Activated CD8-positive, alpha-beta memory T cell treated with anti-CD3 and anti-CD28 coated beads, Interleukin-2, amount 50 U/mL, for 48 hours (primary cell): ENCODE data around the gene SPIRE1.
"Not testable (repeated sequence)": the region's sequence is repeated elsewhere in the genome, so short reads cannot be mapped to it uniquely, and the experiment has no call there.

Experiments
- DNase-seq: peaks from one replicate; pipeline ENCODE4 v3.0.0-alpha.2; 2020

Gene SPIRE1

DNA sequence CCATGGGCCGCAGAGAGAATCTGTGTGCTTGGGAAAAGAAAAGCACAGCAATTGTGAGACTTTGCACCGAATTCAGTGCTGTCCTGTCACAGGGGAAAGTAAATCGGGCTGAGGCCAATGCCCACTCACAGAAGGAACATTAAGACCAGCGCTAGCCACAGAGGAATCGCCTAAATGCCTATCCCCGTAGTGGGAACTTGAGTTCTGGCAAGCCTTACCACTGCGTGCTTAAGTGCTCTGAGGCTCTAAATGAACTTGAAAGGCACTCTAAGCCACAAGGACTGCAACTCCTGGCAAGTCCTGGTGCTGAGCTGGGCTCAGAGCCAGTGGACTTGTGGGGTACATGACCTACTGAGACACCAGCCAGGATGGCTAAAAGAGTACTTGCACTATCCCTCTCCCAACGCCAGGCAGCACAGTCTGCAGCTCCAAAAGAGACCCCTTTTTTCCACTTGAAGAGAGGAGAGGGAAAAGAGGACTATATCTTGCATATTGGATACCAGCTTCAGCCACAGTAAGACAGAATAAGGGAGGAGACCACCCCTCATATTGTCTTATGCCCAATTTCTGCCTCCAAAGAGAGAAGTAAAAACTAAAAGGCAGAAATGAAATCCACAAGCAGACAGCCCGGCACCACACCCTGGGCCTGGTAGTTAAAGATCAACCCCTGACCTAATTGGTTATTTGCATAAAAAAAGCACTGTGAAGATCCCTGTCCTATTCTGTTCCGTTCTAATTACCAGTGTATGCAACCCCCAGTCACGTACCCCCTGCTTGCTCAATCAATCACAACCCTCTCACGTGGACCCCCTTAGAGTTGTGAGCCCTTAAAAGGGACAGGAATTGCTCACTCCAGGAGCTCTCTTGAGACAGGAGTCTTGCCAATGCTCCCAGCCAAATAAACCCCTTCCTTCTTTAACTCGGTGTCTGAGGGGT is 105.7 kb downstream of the SPIRE1 start:
- DNase-seq: not testable (repeated sequence)

DNA sequence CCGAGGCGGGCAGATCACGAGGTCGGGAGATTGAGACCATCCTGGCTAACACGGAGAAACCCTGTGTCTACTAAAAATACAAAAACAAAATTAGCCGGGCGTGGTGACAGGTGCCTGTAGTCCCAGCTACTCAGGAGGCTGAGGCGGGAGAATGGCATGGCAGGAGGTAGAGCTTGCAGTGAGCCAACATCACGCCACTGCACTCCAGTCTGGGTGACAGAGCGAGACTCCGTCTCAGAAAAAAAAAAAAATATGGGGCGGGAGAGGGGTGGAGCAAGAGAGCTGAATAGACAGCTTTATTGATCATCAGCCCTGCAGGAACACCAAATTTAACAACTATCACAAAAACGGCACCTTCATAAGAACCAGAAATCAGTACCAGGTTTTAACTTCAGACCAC is 106.4 kb downstream of the SPIRE1 start:
- not testable (repeated sequence) for DNase-seq

DNA sequence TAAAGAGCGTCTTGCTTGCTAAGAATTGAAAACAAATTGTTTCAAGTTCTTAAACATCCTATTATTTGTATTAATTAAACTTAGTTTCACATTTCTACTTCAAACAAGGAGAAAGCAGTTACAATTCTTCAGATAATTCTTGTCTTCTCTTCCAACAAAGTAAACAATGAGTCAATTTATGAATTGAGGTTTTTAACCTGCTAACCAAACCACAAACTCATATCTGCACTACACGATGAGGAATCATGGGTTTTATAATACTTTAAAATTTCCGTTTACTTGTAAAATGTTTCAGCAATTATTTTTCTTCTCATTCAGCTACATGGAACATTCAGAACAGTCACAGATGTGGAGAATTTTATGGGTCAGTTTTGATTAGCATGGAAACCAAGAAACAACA is 114.2 kb downstream of the SPIRE1 start:
- no peak for DNase-seq

DNA sequence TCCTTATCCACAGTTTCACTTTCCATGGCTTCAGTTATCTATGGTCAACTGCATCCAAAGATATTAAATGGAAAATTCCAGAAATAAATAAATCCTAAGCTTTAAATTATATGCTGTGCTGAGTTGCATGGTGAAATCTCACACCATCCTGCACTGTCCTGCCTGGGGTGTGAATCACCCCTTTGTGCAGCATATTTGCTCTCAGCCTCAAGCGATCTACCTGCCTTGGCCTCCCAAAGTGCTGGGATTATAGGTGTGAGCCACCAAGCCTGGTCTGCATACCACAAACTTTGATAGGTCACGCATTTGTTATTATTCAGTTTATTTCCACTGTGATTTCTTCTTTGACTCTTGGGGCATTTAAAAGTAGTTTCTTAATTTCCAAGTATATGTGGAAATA is 117.2 kb downstream of the SPIRE1 start:
- no peak for DNase-seq

DNA sequence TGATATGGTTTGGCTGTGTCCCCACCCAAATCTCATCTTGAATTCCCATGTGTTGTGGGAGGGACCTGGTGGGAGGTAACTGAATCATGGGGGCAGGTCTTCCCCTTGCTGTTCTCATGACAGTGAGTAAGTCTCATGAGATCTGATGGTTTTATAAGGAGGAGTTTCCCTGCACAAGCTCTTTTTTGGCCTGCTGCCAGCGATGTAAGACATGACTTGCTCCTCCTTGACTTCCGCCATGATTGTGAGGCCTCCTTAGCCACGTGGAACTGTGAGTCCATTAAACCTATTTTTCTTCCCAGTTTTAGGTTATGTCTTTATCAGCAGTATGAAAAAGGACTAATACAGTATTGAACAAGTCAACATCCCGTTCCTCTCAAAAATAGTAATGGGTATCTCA is 118.7 kb downstream of the SPIRE1 start:
- not testable (repeated sequence) for DNase-seq

DNA sequence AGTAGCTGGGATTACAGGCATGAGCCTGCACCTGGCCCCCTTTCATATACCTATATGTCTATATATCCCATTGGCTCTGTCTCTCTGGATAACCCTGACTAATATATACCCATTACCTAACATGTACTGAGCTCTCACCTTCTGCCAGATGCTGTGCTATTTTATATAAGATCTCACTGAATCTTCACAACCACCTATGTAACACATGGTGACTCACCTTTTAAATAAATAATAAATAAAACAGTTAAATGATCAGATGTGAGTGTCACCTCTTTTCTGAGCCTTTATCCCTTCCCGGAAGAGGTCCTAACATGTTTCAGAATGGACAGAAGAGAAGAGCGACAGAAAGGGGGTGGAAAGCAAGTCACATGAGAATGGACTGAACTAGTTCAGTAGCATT is 123.1 kb downstream of the SPIRE1 start:
- no peak for DNase-seq

DNA sequence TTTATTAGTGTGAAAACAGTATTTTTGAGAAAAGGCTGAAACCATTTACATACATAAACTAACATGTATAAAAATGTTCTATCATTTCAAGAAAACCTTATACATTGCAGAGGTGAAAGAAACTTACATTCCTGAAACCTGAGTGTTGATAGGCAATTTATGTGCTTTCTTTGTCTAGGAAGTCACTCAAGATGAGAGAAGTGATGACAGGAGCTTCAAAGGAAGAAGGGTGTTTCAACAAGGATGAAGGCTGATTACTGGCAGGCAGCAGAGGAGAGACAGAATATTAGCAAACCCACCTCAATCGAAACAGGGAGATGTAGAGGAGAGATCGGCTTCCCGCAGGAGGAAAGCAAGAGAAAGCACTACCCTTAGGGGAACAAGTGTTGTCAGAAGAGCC is 125.2 kb downstream of the SPIRE1 start:
- no peak for DNase-seq

DNA sequence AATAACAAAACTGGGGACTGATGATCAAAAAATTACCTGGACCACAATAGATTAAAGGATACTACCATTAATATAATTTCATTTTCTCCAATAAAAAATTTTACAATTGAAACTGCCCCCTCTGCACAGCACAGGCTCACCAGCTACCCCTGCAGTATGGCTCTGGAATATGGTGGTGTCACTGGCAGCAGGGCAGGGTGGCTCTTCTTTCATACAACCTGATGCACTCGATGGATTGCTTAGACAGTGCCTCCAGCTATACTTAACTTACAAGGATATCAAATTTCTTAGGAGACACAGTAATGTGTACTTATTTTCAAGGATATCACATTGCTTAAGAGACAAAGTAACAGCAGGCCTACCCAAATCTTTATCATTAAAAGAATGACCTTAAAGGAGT is 126.2 kb downstream of the SPIRE1 start:
- no peak for DNase-seq

DNA sequence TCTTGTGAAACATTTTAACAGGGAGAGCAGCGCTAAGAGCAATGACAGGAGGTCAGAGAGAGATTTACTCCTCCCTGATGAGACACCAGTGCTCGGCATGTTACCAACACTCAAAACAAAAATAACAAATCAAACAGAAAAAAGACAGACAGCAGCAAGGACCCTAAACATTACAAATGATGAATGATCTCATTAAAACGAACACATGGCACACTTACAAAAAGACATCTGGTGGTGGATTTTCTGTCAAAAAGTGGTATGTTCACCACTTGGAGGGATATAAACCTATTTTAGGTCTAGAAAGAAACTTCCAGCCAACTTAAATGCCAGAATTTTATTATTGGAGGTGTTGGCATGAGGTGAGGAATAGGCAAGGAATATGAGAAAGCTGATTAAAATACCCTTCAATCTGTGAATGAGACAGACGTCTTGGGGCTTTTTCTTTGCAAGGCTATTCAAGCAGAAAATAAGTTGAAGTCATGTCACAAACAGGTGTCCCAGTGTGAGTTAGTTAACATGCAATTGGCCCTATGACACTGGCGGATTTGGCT is 137.4 kb downstream of the SPIRE1 start:
- DNase-seq: no peak

DNA sequence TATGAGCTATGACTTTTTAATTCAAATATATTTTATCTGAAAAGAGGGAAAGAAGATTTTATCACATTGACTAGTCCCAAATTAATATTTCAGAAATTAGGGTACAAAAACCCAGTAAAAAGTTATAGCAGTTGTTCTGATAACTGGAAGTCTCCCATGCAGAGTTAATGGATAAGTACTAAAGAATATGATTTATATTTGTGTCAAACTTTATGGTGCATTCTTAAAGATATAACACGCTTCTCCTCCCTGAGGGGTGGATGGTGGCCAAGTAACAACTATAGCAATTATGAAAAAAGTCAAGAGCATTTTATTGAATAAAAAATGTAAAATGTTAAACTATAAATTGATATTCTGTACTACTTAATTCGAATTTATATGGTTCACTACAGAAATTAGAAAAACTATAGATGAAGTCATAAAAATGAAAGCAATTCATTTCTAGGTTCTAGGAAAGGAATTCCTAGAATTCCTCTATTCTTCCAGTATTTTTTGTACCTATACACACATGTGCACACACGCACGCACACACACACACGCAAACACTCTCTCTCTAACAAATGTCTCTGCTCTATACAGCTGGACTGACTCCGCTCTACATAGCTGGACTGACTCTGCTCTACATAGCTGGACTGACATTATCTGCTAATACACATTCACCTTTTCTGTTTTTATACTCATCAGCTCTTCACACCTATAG is 138.9 kb downstream of the SPIRE1 start:
- no peak for DNase-seq

DNA sequence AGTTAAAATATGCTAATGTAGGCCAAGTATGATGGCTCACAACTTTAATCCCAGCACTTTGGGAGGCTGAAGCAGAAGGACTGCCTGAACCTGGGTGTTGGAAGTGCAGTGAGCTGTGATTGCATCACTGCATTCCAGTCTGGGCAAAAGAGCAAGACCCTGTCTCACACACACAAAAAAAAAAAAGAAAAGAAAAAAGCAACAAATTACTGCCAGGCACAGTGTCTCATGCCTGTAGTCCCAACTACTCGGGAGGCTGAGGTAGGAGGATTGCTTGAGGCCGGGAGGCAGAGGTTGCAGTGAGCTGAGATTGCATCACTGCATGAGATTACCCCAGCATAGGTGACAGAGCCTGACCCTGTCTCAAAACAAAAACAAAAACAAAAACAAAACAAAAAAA is 139.6 kb downstream of the SPIRE1 start:
- no peak for DNase-seq

DNA sequence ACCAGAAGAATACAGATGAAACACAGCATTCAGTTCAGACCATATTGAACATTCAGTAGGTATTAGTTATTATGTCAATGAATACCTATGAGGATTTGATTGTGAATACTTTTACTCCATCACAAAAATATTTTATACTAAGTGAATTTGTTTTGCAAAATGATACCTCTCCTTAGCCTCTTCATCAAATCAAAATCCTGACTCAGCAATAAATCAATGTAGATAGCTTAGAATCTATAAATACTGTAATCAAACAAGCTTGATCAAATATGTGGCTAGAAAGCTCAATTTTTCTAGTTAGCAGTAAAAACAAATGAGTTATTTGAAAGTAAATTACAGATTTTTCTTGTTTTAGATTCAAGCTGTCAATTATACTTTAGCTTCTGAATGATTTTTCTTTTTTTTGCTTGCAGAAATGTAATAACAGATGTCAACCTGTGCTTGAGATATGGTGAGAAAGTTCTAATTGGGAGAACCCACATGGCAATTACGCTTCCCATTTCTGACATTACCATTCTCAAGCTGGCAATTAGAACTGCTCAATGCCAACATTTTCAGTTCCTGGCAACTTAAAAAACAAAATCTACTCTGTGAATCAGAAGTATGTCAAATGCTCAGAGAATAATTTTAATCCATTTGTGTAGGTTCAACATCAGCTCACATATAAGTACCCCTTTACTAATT is 140.6 kb downstream of the SPIRE1 start:
- DNase-seq: no peak

DNA sequence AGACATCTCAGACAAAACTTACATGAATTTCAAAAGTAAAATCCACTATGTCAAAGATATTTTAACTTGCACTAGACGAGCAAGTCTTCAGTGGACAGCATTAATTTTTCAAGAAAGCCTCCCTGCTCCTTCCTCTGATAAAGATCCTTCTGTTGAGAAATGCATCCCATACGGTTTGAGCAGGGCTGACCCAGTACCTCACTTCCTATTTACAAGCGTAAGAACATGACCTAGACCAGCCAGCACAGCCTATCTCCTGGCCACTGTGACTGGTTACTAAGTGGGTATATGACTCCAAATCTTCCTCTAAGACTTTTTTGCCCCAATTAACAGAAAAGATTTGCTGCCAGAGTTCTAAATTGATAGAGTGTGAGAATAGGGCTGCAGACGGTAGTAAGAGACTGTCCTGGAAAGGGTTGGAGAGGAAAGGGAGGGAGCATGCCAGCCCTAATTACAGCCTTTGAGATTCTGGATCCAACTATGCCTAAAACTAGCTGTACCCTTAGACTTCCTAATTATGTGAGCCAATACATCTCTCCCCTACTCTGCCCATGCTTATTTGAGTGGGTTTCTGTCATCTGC is 141.8 kb downstream of the SPIRE1 start:
- no peak for DNase-seq

DNA sequence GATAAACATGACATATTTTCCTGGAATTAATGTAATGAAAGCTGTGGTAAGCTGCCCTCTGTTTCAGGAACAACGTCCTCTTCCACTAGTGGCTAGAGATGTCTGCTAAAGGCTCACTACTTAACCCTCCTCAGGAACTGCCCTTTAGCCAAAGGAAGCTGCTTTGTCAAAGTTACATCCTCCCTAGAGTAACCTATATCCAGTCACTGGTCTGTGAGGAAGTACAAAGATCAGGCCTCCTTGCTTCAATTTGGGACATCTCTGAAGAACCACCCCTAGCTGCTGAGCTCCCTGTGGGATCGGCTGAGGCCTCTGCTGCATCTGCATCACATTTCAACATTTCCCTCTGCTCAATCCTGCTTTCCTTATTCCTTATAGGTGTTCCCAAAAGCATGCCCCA is 142.4 kb downstream of the SPIRE1 start:
- DNase-seq: no peak

DNA sequence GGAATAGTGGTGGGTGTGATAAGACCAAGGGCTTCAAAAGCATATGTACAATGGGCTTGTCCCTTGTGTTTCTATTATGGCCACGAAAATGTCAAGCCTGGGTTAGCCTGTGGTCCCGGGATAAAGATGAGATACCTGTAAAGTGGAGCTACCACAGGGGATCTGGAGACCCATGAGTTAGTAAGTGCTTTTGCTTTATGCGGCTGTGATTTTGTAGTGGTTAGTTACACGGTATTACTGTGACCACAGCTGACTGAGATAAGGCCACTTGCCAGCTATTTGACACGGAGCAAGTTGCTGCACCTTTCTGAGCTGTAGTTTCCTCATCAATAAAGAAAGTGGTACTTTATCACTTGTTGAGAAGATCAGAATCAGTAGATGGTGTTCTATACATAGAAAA is 150.9 kb downstream of the SPIRE1 start:
- no peak for DNase-seq

DNA sequence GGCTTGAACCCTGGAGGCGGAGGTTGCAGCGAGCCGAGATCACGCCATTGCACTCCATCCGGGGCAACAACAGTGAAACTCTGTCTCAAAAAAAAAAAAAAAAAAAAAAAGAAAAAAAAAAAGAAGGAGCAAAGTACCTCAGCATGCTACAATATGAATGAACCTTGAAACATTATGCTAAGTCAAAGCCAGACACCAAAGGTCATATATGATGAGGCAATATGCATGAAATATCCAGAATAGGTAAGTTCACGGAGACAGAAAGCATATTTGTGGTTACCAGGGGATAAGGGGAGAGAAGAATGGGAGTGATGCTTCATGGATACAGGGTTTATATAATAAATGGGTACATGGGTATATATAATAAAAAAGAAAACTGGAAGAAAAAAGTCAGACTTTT is 156.9 kb downstream of the SPIRE1 start:
- no peak for DNase-seq

DNA sequence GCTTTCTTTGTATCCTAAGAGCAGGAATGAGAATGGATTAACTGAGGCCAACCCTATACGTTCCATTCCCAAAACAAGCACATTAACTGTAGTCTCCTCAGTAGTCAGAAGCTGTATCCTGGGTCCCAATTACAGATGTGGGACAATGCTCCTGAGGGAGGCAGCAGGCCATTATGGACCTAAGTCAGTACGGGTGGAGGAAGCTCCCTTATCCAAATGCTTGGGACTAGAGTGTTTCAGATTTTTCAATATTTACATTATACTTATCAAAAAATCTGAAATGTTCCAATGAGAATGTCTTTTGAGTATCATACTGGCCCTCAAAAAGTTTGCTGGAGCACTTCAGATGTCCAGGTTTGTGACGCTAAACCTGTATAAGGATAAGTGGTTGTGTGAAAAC is 160.1 kb downstream of the SPIRE1 start:
- DNase-seq: no peak

DNA sequence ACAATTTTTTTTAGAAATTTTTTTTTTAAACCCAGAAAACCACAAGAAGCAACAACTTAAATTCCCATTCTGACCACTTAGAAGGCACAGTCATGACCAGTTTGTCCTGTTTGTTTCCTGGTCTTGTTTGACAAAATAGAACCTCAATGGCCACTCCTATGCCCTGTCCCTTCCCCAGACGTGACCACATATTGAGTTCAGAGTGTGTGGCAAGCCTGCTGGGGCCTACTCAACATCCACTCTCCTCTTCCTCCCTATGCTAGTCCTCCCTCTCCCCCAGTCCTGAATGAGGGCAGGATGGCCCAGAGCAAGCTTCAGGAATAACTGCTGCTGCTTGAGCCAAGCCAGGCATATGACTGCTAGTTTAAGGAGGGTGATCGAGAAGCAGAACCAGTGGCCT is 160.6 kb downstream of the SPIRE1 start:
- DNase-seq: no peak

DNA sequence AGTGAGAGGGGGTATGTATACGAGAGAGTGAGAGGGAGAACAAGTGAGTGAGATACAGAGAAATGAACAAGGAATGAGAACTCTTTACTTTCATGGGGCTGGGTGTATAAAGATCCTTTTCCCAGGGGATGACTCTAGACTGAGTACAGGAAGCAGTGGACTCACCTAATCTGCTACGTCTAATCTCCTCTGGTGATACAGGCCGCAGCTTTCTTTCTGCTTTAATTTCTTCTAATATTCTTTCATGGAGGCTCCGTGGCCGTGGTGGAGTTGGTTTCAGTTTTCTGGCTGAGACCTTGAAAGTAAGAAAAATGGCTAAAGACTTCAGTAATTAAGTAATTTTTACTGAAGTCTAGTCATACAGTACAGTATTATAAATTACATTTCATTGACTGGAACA is 165.0 kb downstream of the SPIRE1 start:
- DNase-seq: no peak

DNA sequence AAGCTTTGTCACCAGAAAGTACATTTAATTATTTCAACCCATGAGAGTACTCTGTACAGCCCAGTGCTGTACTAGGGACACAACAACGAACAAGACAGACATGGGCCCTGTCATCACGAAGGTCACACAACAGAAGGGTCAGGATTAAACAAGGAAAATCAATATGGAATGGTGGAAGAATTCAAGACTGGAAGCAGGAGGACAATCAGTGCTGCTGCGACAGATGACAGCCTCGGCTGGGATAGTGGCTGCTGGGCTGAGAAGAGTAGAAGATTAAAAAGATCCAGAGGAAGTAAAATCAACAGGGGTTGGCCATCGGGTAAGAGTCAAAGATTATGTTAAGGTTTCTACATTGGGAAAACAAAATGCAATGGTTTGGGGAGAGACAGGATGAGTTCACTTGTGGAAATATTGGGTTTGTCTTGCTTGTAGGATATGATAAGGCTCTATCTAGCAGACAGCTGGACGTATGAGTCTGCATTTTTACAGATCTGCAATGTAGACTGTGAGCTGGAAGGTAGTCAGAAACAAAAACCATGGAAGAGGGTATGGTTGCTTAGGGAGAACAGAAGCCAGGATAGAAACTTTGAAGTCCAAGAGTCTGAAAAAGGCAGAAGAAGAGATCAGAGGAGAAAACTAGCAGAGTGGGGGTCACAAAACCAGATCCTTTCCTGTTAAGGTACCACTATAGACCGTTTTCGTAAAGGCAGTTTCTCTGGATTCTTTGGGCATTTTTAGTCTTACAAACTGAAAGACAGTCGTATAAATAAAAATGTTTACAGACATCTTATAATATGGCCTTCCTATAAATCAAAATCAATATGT is 166.1 kb downstream of the SPIRE1 start:
- no peak for DNase-seq

DNA sequence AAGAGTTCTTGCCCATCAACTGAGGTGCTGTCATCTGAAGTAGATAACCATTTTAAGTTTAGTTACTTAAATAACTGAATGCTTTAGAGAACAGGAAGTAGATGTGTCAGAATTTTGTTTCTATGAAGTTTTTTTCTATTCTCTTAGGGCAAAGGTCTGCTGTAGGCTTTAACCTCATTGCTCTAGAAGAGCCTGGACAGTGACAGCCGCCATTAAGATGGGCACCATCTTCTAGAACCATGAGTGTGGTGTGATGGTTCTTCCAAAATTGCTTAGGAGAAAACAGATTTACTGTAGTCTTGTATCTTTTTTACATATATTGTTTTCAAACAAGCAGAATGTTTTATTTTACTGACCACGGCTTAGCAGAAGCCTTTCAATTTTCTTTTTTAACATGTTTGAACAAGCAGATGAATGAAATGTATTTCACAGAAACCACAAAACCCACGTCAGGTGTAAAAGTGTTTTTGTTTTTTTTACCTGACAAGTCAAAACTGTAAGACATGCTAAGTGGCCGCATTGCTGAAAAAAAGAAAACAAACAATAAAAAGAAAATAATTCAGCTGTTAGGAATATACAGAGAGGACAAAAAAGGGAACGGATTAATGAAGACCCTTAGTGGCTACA is 172.3 kb downstream of the SPIRE1 start:
- DNase-seq: no peak

DNA sequence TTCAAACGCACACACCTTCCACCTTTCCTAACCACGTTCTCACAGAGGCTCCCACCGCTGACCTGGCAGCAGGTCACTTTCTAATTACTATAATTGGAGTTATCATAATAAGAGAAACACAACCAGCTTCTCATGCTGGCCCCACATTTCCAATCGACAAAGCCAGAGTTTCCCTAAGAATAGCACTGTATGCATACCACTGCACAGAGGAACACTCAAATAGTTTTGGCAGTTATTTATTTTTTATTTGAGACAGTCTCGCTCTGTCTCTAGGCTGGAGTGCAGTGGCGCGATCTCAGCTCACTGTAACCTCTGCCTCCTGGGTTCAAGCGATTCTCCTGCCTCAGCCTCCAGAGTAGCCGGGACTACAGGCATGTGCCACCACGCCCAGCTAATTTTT is 176.0 kb downstream of the SPIRE1 start:
- not testable (repeated sequence) for DNase-seq
